CD14-positive monocyte (primary cell): ENCODE measurements around the gene SH3BP5L. TPM values are rescaled to one million over a fixed set of nuclear protein-coding genes. Genes with fewer than 3 reads are reported as not detected.

Experiments
- DNase-seq, 3 donors: peaks; one replicate each; pipeline ENCODE4 v3.0.0-alpha.2; 2011 to 2022
- H2AFZ ChIP-seq: 2 replicates; pipeline ENCODE4 v1.6.0; 2012; ENCODE audit warnings: mild to moderate bottlenecking, low read depth, low read length, inconsistent platforms; ENCODE audit not compliant: insufficient read depth, poor library complexity, severe bottlenecking
- H3K27ac ChIP-seq, 2 donors: 1 replicate in 1 of 2; 2 replicates in 1 of 2; pipeline ENCODE4 v1.5.1; 2012 to 2013; ENCODE audit warnings: low read length in 2 of 2, control low read depth in 1 of 2, inconsistent platforms in 1 of 2, low read depth in 1 of 2, mild to moderate bottlenecking in 1 of 2
- H3K27me3 ChIP-seq, 2 donors: one replicate each; pipeline versions ENCODE4 v1.6.0 to v1.6.1; 2011 to 2013; ENCODE audit warnings: low read length in 2 of 2; ENCODE audit not compliant: control insufficient read depth in 2 of 2, insufficient read depth in 2 of 2
- H3K36me3 ChIP-seq, 2 donors: replicated peaks in 1 of 2; 1 replicate in 1 of 2; 2 replicates in 1 of 2; pipeline versions ENCODE4 v1.5.1 to v1.6.1; 2012 to 2013; ENCODE audit warnings: low read length in 2 of 2, control low read depth in 1 of 2, inconsistent platforms in 1 of 2, mild to moderate bottlenecking in 1 of 2; ENCODE audit not compliant: insufficient read depth in 2 of 2, control insufficient read depth in 1 of 2
- H3K4me1 ChIP-seq, 2 donors: 1 replicate in 1 of 2; 2 replicates in 1 of 2; pipeline versions ENCODE4 v1.5.1 to v1.6.1; 2012 to 2013; ENCODE audit warnings: low read length in 2 of 2, control low read depth in 1 of 2, inconsistent platforms in 1 of 2, mild to moderate bottlenecking in 1 of 2, moderate library complexity in 1 of 2; ENCODE audit not compliant: insufficient read depth in 2 of 2, control insufficient read depth in 1 of 2
- H3K4me2 ChIP-seq: replicated peaks from 2 replicates; pipeline ENCODE3; 2012; ENCODE audit warnings: low read length, moderate library complexity, mild to moderate bottlenecking; ENCODE audit not compliant: poor library complexity, severe bottlenecking; ENCODE audit errors: extremely low read depth
- H3K4me3 ChIP-seq, 3 experiments: fragments of 200-600 bp in 1 of 3; sonication (generic) in 1 of 3; replicated peaks in 1 of 3; 1 replicate in 2 of 3; 2 replicates in 1 of 3; pipeline ENCODE4 v1.5.1; 2011 to 2013; ENCODE audit warnings: low read length in 3 of 3, mild to moderate bottlenecking in 3 of 3, control low read depth in 2 of 3, low read depth in 2 of 3, inconsistent platforms in 1 of 3, moderate library complexity in 1 of 3
- H3K79me2 ChIP-seq: 2 replicates; pipeline ENCODE4 v1.6.0; 2012; ENCODE audit warnings: mild to moderate bottlenecking, control low read depth, inconsistent platforms, low read length, moderate library complexity; ENCODE audit not compliant: insufficient read depth
- H3K9ac ChIP-seq: 2 replicates; pipeline ENCODE4 v1.6.0; 2017; ENCODE audit warnings: low read length, mild to moderate bottlenecking; ENCODE audit not compliant: insufficient read depth, poor library complexity, severe bottlenecking
- H3K9me3 ChIP-seq, 2 donors: replicated peaks in 1 of 2; 1 replicate in 1 of 2; 2 replicates in 1 of 2; pipeline versions ENCODE4 v1.5.1 to v1.6.1; 2012 to 2013; ENCODE audit warnings: low read length in 2 of 2, control low read depth in 1 of 2; ENCODE audit not compliant: control insufficient read depth in 1 of 2, insufficient read depth in 1 of 2
- H4K20me1 ChIP-seq: 2 replicates; pipeline ENCODE4 v1.6.0; 2012; ENCODE audit warnings: mild to moderate bottlenecking, low read length, control low read depth, moderate library complexity; ENCODE audit not compliant: insufficient read depth
- H3K27ac Mint-ChIP-seq, 7 donors: one replicate each; pipeline ENCODE4 v1.8.0; 2020; ENCODE audit warnings: mild to moderate bottlenecking in 7 of 7, mixed read lengths in 7 of 7, moderate library complexity in 6 of 7, inconsistent platforms in 2 of 7
- H3K27me3 Mint-ChIP-seq, 3 donors: one replicate each; pipeline ENCODE4 v1.8.0; 2021 to 2022; ENCODE audit warnings: low read depth in 3 of 3, mild to moderate bottlenecking in 3 of 3, mixed read lengths in 3 of 3, moderate library complexity in 3 of 3, inconsistent platforms in 1 of 3
- H3K36me3 Mint-ChIP-seq, 2 donors: one replicate each; pipeline ENCODE4 v1.8.0; 2020; ENCODE audit warnings: mixed read lengths in 2 of 2, inconsistent platforms in 1 of 2, mild to moderate bottlenecking in 1 of 2
- H3K4me1 Mint-ChIP-seq: one replicate; pipeline ENCODE4 v1.8.0; 2020; ENCODE audit warnings: mild to moderate bottlenecking, mixed read lengths
- H3K4me3 Mint-ChIP-seq, 2 donors: one replicate each; pipeline ENCODE4 v1.8.0; 2020; ENCODE audit warnings: mild to moderate bottlenecking in 2 of 2, mixed read lengths in 2 of 2, moderate library complexity in 1 of 2
- H3K9me3 Mint-ChIP-seq, 7 donors: one replicate each; pipeline ENCODE4 v1.8.0; 2020 to 2022; ENCODE audit warnings: mixed read lengths in 7 of 7, mild to moderate bottlenecking in 6 of 7, moderate library complexity in 6 of 7, inconsistent platforms in 2 of 7
- CTCF ChIP-seq: fragments of 200-600 bp; IDR thresholded peaks from one replicate; pipeline ENCODE4 v1.8.0; 2022; ENCODE audit warnings: antibody characterized with exemption, mild to moderate bottlenecking
- WGBS: methylation state at CpG from one replicate; pipeline ENCODE4 v1.1.5; 2013; ENCODE audit warnings: missing lambda C conversion rate; ENCODE audit not compliant: insufficient coverage; 5-methylcytosine and 5-hydroxymethylcytosine counted together
- intact Hi-C, 2 donors: fragments of 100-400 bp; cut with micrococcal nuclease; formaldehyde crosslinking; loops; one replicate each; pipeline versions ENCODE4 v1.15.0 to v1.15.1; 2023
- polyA plus RNA-seq, 3 donors: library from polyadenylated mRNA; depleted of rRNA in 1 of 3; unstranded in 2 of 3; stranded (reverse) in 1 of 3; fragments of 300-500 nt in 2 of 3; fragments of >200 nt in 1 of 3; fragmentation: Illumina TruSeq in 2 of 3; gene quantifications; 1 replicate in 2 of 3; 2 replicates in 1 of 3; pipeline ENCODE4 v1.2.3, GENCODE V29; 2012 to 2021

SH3BP5L gene
- polyA plus RNA-seq, 3 donors, result 4.0 to 15.7 (median 4.3) TPM

GRCh38 chr1:248818505-248819374 lies 7.0 kb downstream of the SH3BP5L start:
- H3K27ac Mint-ChIP-seq, result peak overlapping the region; percentile 42 to 93 (median 63)
- peaks cover 76% of the 10 kb centered on the region for H3K4me1 Mint-ChIP-seq
- no peaks in the 10 kb centered on the region for H3K9me3 Mint-ChIP-seq
- no peaks in the 10 kb centered on the region for H3K9me3 ChIP-seq
- no peak for DNase-seq
- H3K36me3 Mint-ChIP-seq, result peaks cover 72 to 79% of the 10 kb centered on the region in 2 donors
- intact Hi-C loops, result no loop called here
- peaks cover 17% of the 10 kb centered on the region for H4K20me1 ChIP-seq
- H3K9ac ChIP-seq, result no peak overlapping the region
- H3K27me3 ChIP-seq, result no peaks in the 10 kb centered on the region
- WGBS, result 67% methylated on average over 3 of the region's 5 CpGs
- H3K4me3 Mint-ChIP-seq, result no peak overlapping the region
- TF ChIP-seq CTCF, result no peak
- peaks cover 68% of the 10 kb centered on the region for H3K79me2 ChIP-seq
- H3K27me3 Mint-ChIP-seq, result peaks cover 0 to 3% (median 0%) of the 10 kb centered on the region in 3 donors
- no peak overlapping the region for H3K4me2 ChIP-seq
- peaks cover 68 to 73% of the 10 kb centered on the region in 2 donors for H3K4me1 ChIP-seq
- H3K4me3 ChIP-seq, result no peak overlapping the region
- no peak overlapping the region for H2AFZ ChIP-seq
- H3K27ac ChIP-seq, result peak overlapping the region; percentile 22 to 57
- peaks cover 40 to 65% of the 10 kb centered on the region in 2 donors for H3K36me3 ChIP-seq

- H3K9me3 Mint-ChIP-seq, result no peaks in the 10 kb centered on the region
Observed at GRCh38 chr1:248817065-248817464, 8.7 kb downstream of the SH3BP5L start.

More at GRCh38 chr1:248817065-248817464, 8.7 kb downstream of the SH3BP5L start:
- peaks cover 71% of the 10 kb centered on the region for H3K4me1 Mint-ChIP-seq
- H3K36me3 Mint-ChIP-seq, result peaks cover 82 to 87% of the 10 kb centered on the region in 2 donors
- no peaks in the 10 kb centered on the region for H3K9me3 ChIP-seq
- peak overlapping the region; percentile 90 to 96 (median 95) for H3K27ac Mint-ChIP-seq
- no peaks in the 10 kb centered on the region for H3K27me3 ChIP-seq
- H3K36me3 ChIP-seq, result peaks cover 56 to 81% of the 10 kb centered on the region in 2 donors
- DNase-seq, result peak; percentile 80 to 89 (median 86)
- peaks cover 15% of the 10 kb centered on the region for H4K20me1 ChIP-seq
- peaks cover 61 to 65% of the 10 kb centered on the region in 2 donors for H3K4me1 ChIP-seq
- peak overlapping the region; percentile 57 for H3K4me2 ChIP-seq
- peaks cover 52% of the 10 kb centered on the region for H3K79me2 ChIP-seq
- intact Hi-C loops, result no loop called here
- no peak overlapping the region for H2AFZ ChIP-seq
- WGBS, result 3% methylated on average over 4 of the region's 6 CpGs
- TF ChIP-seq CTCF, result no peak
- peak overlapping the region in 1 of 2 donors; percentile 72 for H3K4me3 Mint-ChIP-seq
- peak overlapping the region; percentile 78 to 88 for H3K27ac ChIP-seq
- H3K27me3 Mint-ChIP-seq, result peaks cover 0 to 4% (median 0%) of the 10 kb centered on the region in 3 donors
- peak overlapping the region; percentile 29 for H3K9ac ChIP-seq
- H3K4me3 ChIP-seq, result peak overlapping the region in 1 of 3 experiments; percentile 55
